Upper lobe of right lung (tissue), 1 donor: ENCODE measurements around the gene GAS2L2. TPM values are rescaled to one million over a fixed set of nuclear protein-coding genes. Genes with fewer than 3 reads are reported as not detected.
A peak's percentile ranks its signal among the peaks of the same experiment; 100 is the strongest.
"Not testable (repeated sequence)": the region's sequence is repeated elsewhere in the genome, so short reads cannot be mapped to it uniquely, and the experiment has no call there.

Experiments used
- ATAC-seq: fragments of 200-7000 bp; cut with Tn5 transposase; one replicate; pipeline ENCODE4 v1.9.1; 2020; ENCODE audit warnings: mild to moderate bottlenecking, moderate library complexity
- DNase-seq: peaks from one replicate; pipeline ENCODE4 v3.0.0-alpha.2; 2020
- H3K27ac ChIP-seq: fragments of 200-600 bp; one replicate; pipeline ENCODE4 v1.8.0; 2022
- H3K27me3 ChIP-seq: fragments of 200-600 bp; one replicate; pipeline ENCODE4 v1.8.0; 2022; ENCODE audit warnings: mild to moderate bottlenecking
- H3K36me3 ChIP-seq: fragments of 200-600 bp; one replicate; pipeline ENCODE4 v1.8.0; 2022
- H3K4me1 ChIP-seq: fragments of 200-600 bp; one replicate; pipeline ENCODE4 v1.8.0; 2022
- H3K4me3 ChIP-seq: fragments of 200-600 bp; one replicate; pipeline ENCODE4 v1.8.0; 2022; ENCODE audit warnings: mild to moderate bottlenecking
- H3K9me3 ChIP-seq: fragments of 200-600 bp; one replicate; pipeline ENCODE4 v1.8.0; 2022
- intact Hi-C: fragments of 100-400 bp; cut with DNase I; formaldehyde crosslinking; loops from one replicate; pipeline ENCODE4 v1.11.0; 2022
- total RNA-seq: library from RNA; stranded (reverse); fragmentation: NEBNext Ultra II Directional; extraction: Animal tissue kit (Norgen Biotek cat#: 25700); gene quantifications from one replicate; pipeline ENCODE4 v1.2.1, GENCODE V29; 2021
- TF ChIP-seq, protein P1 (sequence below): fragments of 200-600 bp; IDR thresholded peaks from one replicate; pipeline ENCODE4 v1.8.0; 2022; ENCODE audit warnings: antibody characterized with exemption
- donor health status: DM: no; HTN: yes; CAD: no; lungs with severe emphysema.

The GAS2L2 gene
- total RNA-seq, 1 donor from 2014 or later: not detected

DNA sequence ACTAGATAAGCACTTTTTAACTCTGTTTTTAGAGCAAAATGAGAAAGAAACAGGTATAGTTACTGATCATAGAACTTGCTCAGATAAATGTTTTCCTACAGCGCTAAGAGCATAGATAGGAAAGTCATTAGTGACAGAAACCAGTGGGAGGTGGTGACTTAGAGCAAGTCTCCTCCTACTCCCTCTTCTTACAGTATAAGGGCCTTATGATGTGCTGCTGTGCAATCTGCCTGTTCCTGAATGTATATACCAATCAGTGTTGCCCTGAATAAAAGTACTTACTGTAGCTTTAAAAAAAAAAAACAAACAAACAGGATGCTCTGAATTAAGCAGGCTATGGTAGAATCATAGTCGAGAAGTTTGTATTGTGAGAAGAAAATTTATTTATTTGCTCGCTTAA lies 44.9 kb downstream of the GAS2L2 start:
- Histone ChIP-seq H3K36me3 (peaks cover 42% of the 10 kb centered on the region), H3K27me3 (no peaks in the 10 kb centered on the region), H3K9me3 (no peaks in the 10 kb centered on the region), H3K27ac (no peak overlapping the region), H3K4me3 (no peak overlapping the region), H3K4me1 (peaks cover 8% of the 10 kb centered on the region)
- DNase-seq (no peak), ATAC-seq (no peak)
- intact Hi-C loops: no loop called here
- TF ChIP-seq, protein P1, sequence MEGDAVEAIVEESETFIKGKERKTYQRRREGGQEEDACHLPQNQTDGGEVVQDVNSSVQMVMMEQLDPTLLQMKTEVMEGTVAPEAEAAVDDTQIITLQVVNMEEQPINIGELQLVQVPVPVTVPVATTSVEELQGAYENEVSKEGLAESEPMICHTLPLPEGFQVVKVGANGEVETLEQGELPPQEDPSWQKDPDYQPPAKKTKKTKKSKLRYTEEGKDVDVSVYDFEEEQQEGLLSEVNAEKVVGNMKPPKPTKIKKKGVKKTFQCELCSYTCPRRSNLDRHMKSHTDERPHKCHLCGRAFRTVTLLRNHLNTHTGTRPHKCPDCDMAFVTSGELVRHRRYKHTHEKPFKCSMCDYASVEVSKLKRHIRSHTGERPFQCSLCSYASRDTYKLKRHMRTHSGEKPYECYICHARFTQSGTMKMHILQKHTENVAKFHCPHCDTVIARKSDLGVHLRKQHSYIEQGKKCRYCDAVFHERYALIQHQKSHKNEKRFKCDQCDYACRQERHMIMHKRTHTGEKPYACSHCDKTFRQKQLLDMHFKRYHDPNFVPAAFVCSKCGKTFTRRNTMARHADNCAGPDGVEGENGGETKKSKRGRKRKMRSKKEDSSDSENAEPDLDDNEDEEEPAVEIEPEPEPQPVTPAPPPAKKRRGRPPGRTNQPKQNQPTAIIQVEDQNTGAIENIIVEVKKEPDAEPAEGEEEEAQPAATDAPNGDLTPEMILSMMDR: no peak

DNA sequence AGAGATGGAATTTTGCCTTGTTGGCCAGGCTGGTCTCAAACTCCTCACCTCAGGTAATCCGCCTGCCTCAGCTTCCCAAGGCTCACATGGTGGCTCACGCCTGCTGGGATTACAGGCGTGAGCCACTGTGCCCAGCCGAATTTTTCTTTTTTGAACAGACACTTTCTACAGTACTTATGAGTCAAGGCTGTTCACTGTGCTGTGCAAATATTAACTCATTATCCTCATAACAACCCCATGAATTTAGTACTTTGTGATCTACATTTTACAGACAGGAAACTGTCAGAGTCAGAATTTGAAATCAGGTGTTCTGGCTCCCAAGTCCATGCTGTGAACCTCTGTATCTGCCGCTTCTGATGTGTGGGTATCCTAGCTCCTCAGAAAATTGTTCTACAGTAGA lies 47.3 kb downstream of the GAS2L2 start:
- no peaks in the 10 kb centered on the region for H3K9me3 ChIP-seq
- H3K4me3 ChIP-seq: no peak overlapping the region
- H3K36me3 ChIP-seq: peaks cover 25% of the 10 kb centered on the region
- ATAC-seq (peak; percentile 73), DNase-seq (no peak)
- H3K4me1 ChIP-seq: peaks cover 8% of the 10 kb centered on the region
- TF ChIP-seq, protein P1: no peak
- H3K27me3 ChIP-seq: no peaks in the 10 kb centered on the region
- peak overlapping the region; percentile 14 for H3K27ac ChIP-seq
- intact Hi-C loops: no loop called here

DNA sequence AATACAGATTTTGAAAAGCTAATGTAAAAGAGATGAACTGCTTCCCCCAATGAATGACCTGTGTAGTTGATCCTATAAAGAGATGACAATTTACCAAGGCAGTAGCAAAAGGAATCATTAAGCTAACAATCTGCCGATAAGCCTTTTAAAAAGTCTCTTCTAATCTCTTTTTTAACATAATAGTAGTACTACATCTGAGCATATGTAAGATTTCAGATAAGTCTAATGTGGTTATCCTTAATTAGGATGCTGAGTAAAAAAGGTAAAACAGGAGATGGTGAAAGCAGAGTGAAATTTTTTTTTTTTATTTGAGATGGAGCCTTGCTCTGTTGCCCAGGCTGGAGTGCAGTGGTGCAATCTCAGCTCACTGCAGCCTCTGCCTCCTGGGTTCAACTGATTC lies 47.8 kb downstream of the GAS2L2 start:
- H3K27ac ChIP-seq: no peak overlapping the region
- ATAC-seq: no peak

DNA sequence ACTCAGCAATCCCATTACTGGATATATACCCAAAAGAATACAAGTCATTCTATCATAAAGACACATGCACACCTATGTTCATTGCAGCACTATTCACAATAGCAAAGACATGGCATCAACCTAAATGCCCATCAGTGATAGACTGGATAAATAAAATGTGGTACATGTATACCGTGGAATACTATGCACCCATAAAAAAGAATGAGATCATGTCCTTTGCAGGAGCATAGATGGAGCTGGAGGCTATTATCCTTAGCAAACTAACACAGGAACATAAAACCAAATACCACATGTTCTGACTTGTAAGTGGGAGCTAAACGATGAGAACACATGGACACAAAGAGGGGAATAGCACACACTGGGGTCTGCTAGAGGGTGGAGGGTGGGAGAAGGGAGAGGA lies 49.7 kb downstream of the GAS2L2 start:
- H3K27ac ChIP-seq, H3K27me3 ChIP-seq, ATAC-seq, DNase-seq, H3K4me3 ChIP-seq, intact Hi-C loops, H3K4me1 ChIP-seq, H3K36me3 ChIP-seq, H3K9me3 ChIP-seq: not testable (repeated sequence)

More for the DNA sequence above, 47.8 kb downstream of the GAS2L2 start:
- H3K4me3 ChIP-seq: no peak overlapping the region
- intact Hi-C loops: no loop called here
- no peak for DNase-seq
- peaks cover 20% of the 10 kb centered on the region for H3K36me3 ChIP-seq
- TF ChIP-seq, protein P1: no peak
- peaks cover 8% of the 10 kb centered on the region for H3K4me1 ChIP-seq
- H3K9me3 ChIP-seq: no peaks in the 10 kb centered on the region
- H3K27me3 ChIP-seq: no peaks in the 10 kb centered on the region

DNA sequence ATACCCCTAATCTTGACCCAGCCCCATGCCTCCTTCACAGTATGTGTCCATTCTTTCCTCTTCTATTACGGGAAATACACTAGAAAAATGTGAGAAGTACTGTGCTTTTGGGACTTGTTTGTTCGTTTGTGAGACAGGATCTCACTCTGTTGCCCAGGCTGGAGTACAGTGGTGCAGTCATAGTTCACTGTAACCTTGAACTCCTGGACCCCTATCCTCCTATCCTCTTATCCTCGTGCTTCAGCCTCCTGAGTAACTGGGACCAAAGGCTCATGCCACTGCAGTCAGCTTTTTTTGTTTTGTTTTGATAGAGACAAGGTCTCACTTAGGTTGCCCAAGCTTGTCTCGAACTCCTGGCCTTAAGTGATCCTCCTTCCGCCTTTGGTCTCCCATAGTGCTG lies 51.5 kb downstream of the GAS2L2 start:
- H3K27me3 ChIP-seq: no peaks in the 10 kb centered on the region
- no peak overlapping the region for H3K27ac ChIP-seq
- TF ChIP-seq, protein P1: no peak
- H3K9me3 ChIP-seq: no peaks in the 10 kb centered on the region
- no peak for DNase-seq
- intact Hi-C loops: no loop called here
- peaks cover 14% of the 10 kb centered on the region for H3K36me3 ChIP-seq
- ATAC-seq: no peak
- H3K4me1 ChIP-seq: peaks cover 8% of the 10 kb centered on the region
- no peak overlapping the region for H3K4me3 ChIP-seq

DNA sequence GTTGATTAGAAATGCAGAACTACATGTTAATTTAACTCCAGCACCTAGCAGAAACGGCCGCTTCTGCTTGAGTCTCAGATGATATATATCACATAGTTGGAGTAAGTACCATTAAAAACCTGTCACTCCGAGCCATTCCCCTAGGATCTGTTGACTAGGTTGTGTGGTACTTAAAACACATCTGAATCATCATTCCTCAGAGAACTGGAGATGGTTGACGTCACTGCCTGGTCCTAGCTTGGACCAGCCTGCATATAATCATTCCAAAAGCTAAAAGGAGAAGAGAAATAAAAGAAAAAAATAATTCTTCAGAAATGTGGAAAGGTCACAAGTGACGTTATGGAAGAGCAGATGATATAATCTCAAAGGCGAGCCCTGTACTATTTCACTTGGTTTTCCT lies 52.9 kb downstream of the GAS2L2 start:
- H3K9me3 ChIP-seq: no peaks in the 10 kb centered on the region
- H3K4me3 ChIP-seq: no peak overlapping the region
- ATAC-seq (no peak), DNase-seq (no peak)
- TF ChIP-seq, protein P1: no peak
- intact Hi-C loops: no loop called here
- no peak overlapping the region for H3K27ac ChIP-seq
- H3K4me1 ChIP-seq: peaks cover 2% of the 10 kb centered on the region
- H3K36me3 ChIP-seq: peaks cover 28% of the 10 kb centered on the region
- H3K27me3 ChIP-seq: no peaks in the 10 kb centered on the region
